ENCODE measurements around the gene TMIGD1. TPM values are rescaled to one million over a fixed set of nuclear protein-coding genes. Genes with fewer than 3 reads are reported as not detected.

Gene TMIGD1
- total RNA-seq, 1 experiment from 2014 or later: not detected

DNA sequence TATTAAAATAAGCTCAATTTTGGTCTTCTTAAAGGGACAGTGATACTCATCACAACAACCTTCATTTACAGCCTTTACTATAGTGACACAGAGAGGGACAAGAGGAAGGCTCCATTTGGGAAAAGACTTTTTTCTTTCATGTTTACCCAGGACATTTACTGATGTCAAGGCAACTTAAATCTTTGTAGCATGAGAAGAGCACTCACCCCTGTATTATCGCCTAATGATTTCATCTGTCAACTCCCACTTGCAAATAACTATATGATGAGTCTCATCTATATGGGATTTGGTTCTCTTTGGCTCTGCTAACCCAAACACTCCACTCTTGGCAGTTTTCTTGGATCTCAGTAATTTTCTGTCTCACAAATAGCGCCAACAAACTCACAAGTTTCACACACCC lies 66.2 kb downstream of the TMIGD1 start:
- in situ Hi-C loops (cut with HindIII; ENCODE audit: low pct_unique_long_range_greater_than_20kb, low sequenced_read_pairs): no loop called here
- DNase-seq (ENCODE audit: low read depth, low spot score): no peak

Small RNAs within 50 kb of the gene (small RNA-seq; reads per million reads assigned to genes)
- 0 reads per million in 2 experiments for gene RF00019
- 0 reads per million in 2 experiments for gene RNU6-1267P
- gene RNU6-990P: 0 reads per million in 2 experiments

Other genes starting within 250 kb of the TMIGD1 start
- 11.7 and 14.8 TPM in 2 replicates for gene NSRP1, start 217.2 kb downstream of the TMIGD1 start, total RNA-seq (2014; rRNA removed; shearing (Covaris generic))
- 0.19 and 0.24 TPM in 2 replicates for gene SLC6A4, start 98.4 kb downstream of the TMIGD1 start, total RNA-seq (2014; rRNA removed; shearing (Covaris generic))
- gene BLMH, start 42.1 kb downstream of the TMIGD1 start, total RNA-seq (2014; rRNA removed; shearing (Covaris generic)): 24.0 and 25.8 TPM in 2 replicates
- 41.9 and 53.2 TPM in 2 replicates for gene CPD, start 44.9 kb upstream of the TMIGD1 start, total RNA-seq (2014; rRNA removed; shearing (Covaris generic))
- gene GOSR1, start 143.4 kb upstream of the TMIGD1 start, total RNA-seq (2014; rRNA removed; shearing (Covaris generic)): 13.4 and 16.4 TPM in 2 replicates

Data from SK-MEL-5 (cell line).